ENCODE measurements around the gene NSMF. TPM values are rescaled to one million over a fixed set of nuclear protein-coding genes. Genes with fewer than 3 reads are reported as not detected.

Gene NSMF
- total RNA-seq, 1 experiment from 2014 or later, result 36.4 TPM

- peaks cover 15% of the 10 kb centered on the region for H4K20me1 ChIP-seq (ENCODE audit: insufficient read depth, low read depth, low read length)
- no peaks in the 10 kb centered on the region for H3K9me2 ChIP-seq (replicated peaks; ENCODE audit: insufficient read depth, low read length)
- H3K4me1 ChIP-seq (ENCODE audit: low read length), result peaks cover 56% of the 10 kb centered on the region
- H3K27me3 ChIP-seq (ENCODE audit: low read length), result no peaks in the 10 kb centered on the region
- 0 out of 2 replicates have a peak, but pooled peaks cover 1% of the 10 kb centered on the region for H3K36me3 ChIP-seq (ENCODE audit: insufficient read depth, low read length)
- peak; percentile 55 for DNase-seq
- H3K4me2 ChIP-seq (ENCODE audit: low read depth, low read length, poor library complexity, severe bottlenecking), result peak overlapping the region; percentile 96
- H3K9ac ChIP-seq (ENCODE audit: low read length), result peak overlapping the region; percentile 83
- H3K79me2 ChIP-seq (ENCODE audit: low read length), result peaks cover 16% of the 10 kb centered on the region
- H3K4me3 ChIP-seq (ENCODE audit: low read length), result peak overlapping the region; percentile 84
- H3K27ac ChIP-seq (ENCODE audit: low read length), result peak overlapping the region; percentile 74
- H3K9me3 ChIP-seq (ENCODE audit: low read length), result no peaks in the 10 kb centered on the region
- no peak overlapping the region for H2AFZ ChIP-seq (ENCODE audit: low read length)
Observed at GRCh38 chr9:137458194-137459151, 661 bp downstream of the NSMF start.

GRCh38 chr9:137457406-137458193, 1.5 kb downstream of the NSMF start:
- Histone ChIP-seq H3K4me1 (ENCODE audit: low read length) (peaks cover 56% of the 10 kb centered on the region), H4K20me1 (ENCODE audit: insufficient read depth, low read depth, low read length) (peaks cover 22% of the 10 kb centered on the region), H3K36me3 (ENCODE audit: insufficient read depth, low read length) (peaks cover 10% of the 10 kb centered on the region), H3K27me3 (ENCODE audit: low read length) (no peaks in the 10 kb centered on the region), H3K9me3 (ENCODE audit: low read length) (no peaks in the 10 kb centered on the region), H3K27ac (ENCODE audit: low read length) (peak overlapping the region; percentile 74), H3K9me2 (replicated peaks; ENCODE audit: insufficient read depth, low read length) (no peaks in the 10 kb centered on the region), H3K79me2 (ENCODE audit: low read length) (peaks cover 16% of the 10 kb centered on the region), H3K9ac (ENCODE audit: low read length) (peak overlapping the region; percentile 83), H2AFZ (ENCODE audit: low read length) (no peak overlapping the region), H3K4me2 (ENCODE audit: low read depth, low read length, poor library complexity, severe bottlenecking) (peak overlapping the region; percentile 96), H3K4me3 (ENCODE audit: low read length) (peak overlapping the region; percentile 84)
- DNase-seq, result no peak

DNA sequence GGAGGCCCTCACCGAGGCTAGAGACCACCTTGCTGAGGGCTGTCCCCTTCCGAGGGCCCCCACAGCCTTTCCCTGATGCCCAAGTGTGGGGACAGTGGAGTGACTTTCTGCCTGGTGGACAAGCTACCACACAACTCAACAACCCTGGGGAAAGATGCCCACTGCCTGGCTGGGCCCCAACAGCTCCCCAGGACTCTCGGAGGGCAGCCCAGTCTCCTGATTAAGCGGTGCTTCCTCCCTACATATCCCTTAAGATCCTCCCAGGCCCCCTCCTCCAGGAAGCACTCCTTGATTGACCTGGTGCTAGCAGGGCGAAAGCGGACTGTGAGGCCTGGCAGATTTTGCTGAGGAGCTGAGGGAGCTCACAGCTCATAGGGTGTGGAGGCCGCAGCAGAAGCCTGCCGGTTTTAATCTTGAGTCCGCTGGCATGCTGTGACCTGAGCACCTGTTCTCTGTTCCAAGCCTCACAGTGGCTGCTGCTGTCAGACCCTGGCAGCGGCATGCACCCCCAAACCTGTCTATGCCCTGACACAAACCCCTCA, 2.2 kb downstream of the NSMF start:
- Histone ChIP-seq H4K20me1 (ENCODE audit: insufficient read depth, low read depth, low read length) (peaks cover 27% of the 10 kb centered on the region), H3K4me3 (ENCODE audit: low read length) (peak overlapping the region; percentile 84; the same call in 1 of the 2 replicates), H2AFZ (ENCODE audit: low read length) (no peak overlapping the region), H3K4me2 (ENCODE audit: low read depth, low read length, poor library complexity, severe bottlenecking) (peak overlapping the region; percentile 96), H3K36me3 (ENCODE audit: insufficient read depth, low read length) (peaks cover 12% of the 10 kb centered on the region), H3K79me2 (ENCODE audit: low read length) (peaks cover 16% of the 10 kb centered on the region), H3K27me3 (ENCODE audit: low read length) (no peaks in the 10 kb centered on the region), H3K27ac (ENCODE audit: low read length) (peak overlapping the region; percentile 90), H3K9ac (ENCODE audit: low read length) (0 out of 2 replicates have a peak overlapping the region, but pooled peaks have one; percentile 19), H3K9me3 (ENCODE audit: low read length) (no peaks in the 10 kb centered on the region), H3K9me2 (replicated peaks; ENCODE audit: insufficient read depth, low read length) (no peaks in the 10 kb centered on the region), H3K4me1 (ENCODE audit: low read length) (peaks cover 56% of the 10 kb centered on the region)
- DNase-seq, result no peak

DNA sequence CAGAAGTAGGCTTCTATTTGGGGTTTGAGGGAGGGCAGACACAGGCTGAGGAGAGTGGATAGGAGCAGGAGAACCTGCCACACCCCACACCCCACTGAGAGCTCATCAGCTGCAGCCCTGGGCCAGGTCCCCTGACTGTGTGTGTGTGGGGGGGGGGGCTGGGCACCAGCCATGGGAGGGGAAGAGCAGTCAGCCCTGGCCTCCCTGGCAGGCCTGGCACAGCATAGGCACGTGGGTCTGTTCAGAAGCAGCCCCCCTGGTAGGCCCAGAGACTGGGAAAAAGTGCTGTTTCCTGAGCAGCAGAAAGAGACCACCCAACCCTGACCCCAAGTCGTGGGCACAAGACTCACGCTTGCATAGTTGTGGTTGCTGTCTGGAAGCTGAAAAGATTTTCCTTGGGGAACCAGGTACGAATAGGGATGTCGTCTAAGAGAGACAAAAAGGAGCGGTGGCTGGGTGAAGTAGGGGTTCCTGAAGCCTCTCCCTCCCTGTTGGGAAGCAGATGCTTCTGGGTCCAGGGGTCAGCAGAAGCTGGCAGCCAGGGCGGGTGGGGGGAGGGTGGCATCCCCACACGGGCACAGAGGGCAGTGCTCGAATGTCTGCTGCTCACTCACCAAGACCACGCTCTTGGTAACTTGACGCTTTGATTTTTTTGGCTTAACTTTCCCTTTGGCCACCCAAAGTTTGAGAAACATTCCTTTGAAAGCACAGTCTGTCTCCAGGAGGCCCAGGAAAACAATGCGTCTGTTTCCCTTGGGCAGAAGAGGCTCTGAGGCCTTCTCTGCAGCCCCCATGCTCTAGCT, 2.9 kb downstream of the NSMF start:
- peaks cover 16% of the 10 kb centered on the region for H3K79me2 ChIP-seq (ENCODE audit: low read length)
- peak overlapping the region; percentile 76 for H3K9ac ChIP-seq (ENCODE audit: low read length)
- H4K20me1 ChIP-seq (ENCODE audit: insufficient read depth, low read depth, low read length), result peaks cover 27% of the 10 kb centered on the region
- no peak for DNase-seq
- peak overlapping the region; percentile 96 for H3K4me2 ChIP-seq (ENCODE audit: low read depth, low read length, poor library complexity, severe bottlenecking)
- peak overlapping the region; percentile 90 for H3K27ac ChIP-seq (ENCODE audit: low read length)
- H3K36me3 ChIP-seq (ENCODE audit: insufficient read depth, low read length), result peaks cover 12% of the 10 kb centered on the region
- no peak overlapping the region for H2AFZ ChIP-seq (ENCODE audit: low read length)
- no peaks in the 10 kb centered on the region for H3K27me3 ChIP-seq (ENCODE audit: low read length)
- no peaks in the 10 kb centered on the region for H3K9me3 ChIP-seq (ENCODE audit: low read length)
- H3K9me2 ChIP-seq (replicated peaks; ENCODE audit: insufficient read depth, low read length), result no peaks in the 10 kb centered on the region
- peak overlapping the region; percentile 71; the same call in 1 of the 2 replicates for H3K4me3 ChIP-seq (ENCODE audit: low read length)
- H3K4me1 ChIP-seq (ENCODE audit: low read length), result peaks cover 56% of the 10 kb centered on the region

DNA sequence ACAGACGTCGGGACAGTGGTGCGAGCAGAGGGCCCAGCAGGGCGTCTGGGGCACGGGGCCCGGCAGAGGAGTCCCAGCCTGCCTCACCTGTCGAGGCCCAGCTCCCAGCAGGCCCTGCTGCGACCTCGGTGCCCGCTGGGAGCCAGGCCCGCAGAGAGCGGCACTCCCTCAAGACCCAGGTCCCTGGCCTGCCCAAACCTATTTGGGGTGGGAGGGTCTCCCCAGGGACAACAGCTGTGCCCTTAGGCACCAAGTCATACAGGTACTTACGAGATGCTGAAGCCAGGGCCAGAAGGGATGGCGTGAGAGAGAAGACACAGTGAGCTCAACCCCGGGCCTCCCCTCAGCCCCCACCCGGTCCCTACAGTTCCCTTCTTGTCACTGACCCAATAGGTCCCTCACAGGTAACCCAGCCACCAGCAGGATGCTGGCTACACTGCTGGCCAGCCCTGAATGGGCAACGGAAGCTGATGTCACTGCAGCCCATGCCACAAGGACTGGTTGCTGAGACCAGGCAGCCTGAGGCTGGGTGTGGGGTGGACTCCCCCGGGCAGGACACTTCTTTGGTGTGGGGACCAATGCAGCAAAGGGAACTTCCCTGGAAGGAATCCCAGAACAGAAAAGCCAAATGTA, 3.7 kb downstream of the NSMF start:
- DNase-seq, result peak; percentile 82
- peak overlapping the region; percentile 71; the same call in 1 of the 2 replicates for H3K4me3 ChIP-seq (ENCODE audit: low read length)
- peaks cover 27% of the 10 kb centered on the region for H4K20me1 ChIP-seq (ENCODE audit: insufficient read depth, low read depth, low read length)
- H2AFZ ChIP-seq (ENCODE audit: low read length), result no peak overlapping the region
- H3K36me3 ChIP-seq (ENCODE audit: insufficient read depth, low read length), result peaks cover 12% of the 10 kb centered on the region
- H3K9me3 ChIP-seq (ENCODE audit: low read length), result no peaks in the 10 kb centered on the region
- peak overlapping the region; percentile 90 for H3K27ac ChIP-seq (ENCODE audit: low read length)
- no peaks in the 10 kb centered on the region for H3K9me2 ChIP-seq (replicated peaks; ENCODE audit: insufficient read depth, low read length)
- H3K4me1 ChIP-seq (ENCODE audit: low read length), result peaks cover 56% of the 10 kb centered on the region
- H3K9ac ChIP-seq (ENCODE audit: low read length), result peak overlapping the region; percentile 76
- no peaks in the 10 kb centered on the region for H3K27me3 ChIP-seq (ENCODE audit: low read length)
- H3K79me2 ChIP-seq (ENCODE audit: low read length), result peaks cover 16% of the 10 kb centered on the region
- peak overlapping the region; percentile 64 for H3K4me2 ChIP-seq (ENCODE audit: low read depth, low read length, poor library complexity, severe bottlenecking)

DNA sequence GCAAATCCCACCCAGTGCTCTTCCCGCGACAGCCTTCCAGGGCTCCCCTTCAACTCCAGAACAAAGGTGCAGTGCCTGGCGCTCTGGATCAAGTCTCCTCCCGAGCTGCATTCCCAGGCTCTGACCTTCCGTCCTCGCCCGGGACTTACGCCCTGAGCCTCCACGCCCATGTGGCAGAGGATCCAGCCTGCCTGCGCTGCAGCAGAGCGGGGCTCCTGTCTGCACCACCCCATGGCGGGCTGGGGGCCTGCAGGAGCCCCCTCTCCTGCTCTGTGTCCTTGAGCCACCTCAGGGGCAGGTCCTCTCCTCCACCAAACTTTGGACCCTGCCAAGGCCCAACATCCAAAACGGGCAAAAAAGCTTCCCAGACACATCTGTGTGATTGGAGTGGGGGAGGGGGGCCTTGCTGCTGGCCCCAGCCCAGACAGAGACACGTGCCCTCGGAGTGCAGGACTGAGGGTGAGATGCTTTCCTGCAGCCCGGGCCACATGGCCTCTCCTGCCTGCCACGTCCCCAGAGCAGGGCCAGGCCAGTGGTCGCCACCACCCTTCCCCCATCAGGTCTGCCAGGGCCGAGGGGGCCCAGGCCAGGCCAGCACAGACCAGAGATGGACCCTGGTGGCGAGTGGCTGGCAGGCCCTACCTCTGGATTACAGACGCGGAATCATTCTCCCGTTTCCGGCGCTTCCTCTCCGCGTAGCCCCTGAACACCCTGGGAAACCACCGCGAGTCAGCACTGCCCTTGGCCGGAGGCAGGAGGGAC, 4.4 kb downstream of the NSMF start:
- H3K4me2 ChIP-seq (ENCODE audit: low read depth, low read length, poor library complexity, severe bottlenecking), result peak overlapping the region; percentile 64
- DNase-seq, result peak; percentile 56
- no peaks in the 10 kb centered on the region for H3K27me3 ChIP-seq (ENCODE audit: low read length)
- peaks cover 16% of the 10 kb centered on the region for H3K79me2 ChIP-seq (ENCODE audit: low read length)
- peaks cover 12% of the 10 kb centered on the region for H3K36me3 ChIP-seq (ENCODE audit: insufficient read depth, low read length)
- H3K9me3 ChIP-seq (ENCODE audit: low read length), result no peaks in the 10 kb centered on the region
- peak overlapping the region; percentile 76 for H3K9ac ChIP-seq (ENCODE audit: low read length)
- peaks cover 27% of the 10 kb centered on the region for H4K20me1 ChIP-seq (ENCODE audit: insufficient read depth, low read depth, low read length)
- peaks cover 50% of the 10 kb centered on the region for H3K4me1 ChIP-seq (ENCODE audit: low read length)
- H3K9me2 ChIP-seq (replicated peaks; ENCODE audit: insufficient read depth, low read length), result no peaks in the 10 kb centered on the region
- H3K27ac ChIP-seq (ENCODE audit: low read length), result peak overlapping the region; percentile 90
- H2AFZ ChIP-seq (ENCODE audit: low read length), result no peak overlapping the region
- H3K4me3 ChIP-seq (ENCODE audit: low read length), result peak overlapping the region; percentile 71

Measured in Karpas-422 (cell line).